Peyer's patch (tissue), 4 donors: ENCODE data around the gene CPSF4L.

ENCODE experiments used
- POLR2A ChIP-seq, 2 donors: fragments of 450-650 bp; IDR thresholded peaks; one replicate each; pipeline ENCODE4 v1.5.1; 2017; ENCODE audit warnings: antibody characterized with exemption in 2 of 2, mild to moderate bottlenecking in 2 of 2, moderate library complexity in 2 of 2
- TF ChIP-seq, protein P1 (sequence below), 6 experiments: fragments of 450-650 bp in 4 of 6; fragments of 200-600 bp in 2 of 6; sonication (generic) in 1 of 6; IDR thresholded peaks; one replicate each; pipeline ENCODE4 v1.5.1; 2017 to 2019; ENCODE audit warnings: antibody characterized with exemption in 6 of 6, mild to moderate bottlenecking in 3 of 6, moderate library complexity in 1 of 6

DNA sequence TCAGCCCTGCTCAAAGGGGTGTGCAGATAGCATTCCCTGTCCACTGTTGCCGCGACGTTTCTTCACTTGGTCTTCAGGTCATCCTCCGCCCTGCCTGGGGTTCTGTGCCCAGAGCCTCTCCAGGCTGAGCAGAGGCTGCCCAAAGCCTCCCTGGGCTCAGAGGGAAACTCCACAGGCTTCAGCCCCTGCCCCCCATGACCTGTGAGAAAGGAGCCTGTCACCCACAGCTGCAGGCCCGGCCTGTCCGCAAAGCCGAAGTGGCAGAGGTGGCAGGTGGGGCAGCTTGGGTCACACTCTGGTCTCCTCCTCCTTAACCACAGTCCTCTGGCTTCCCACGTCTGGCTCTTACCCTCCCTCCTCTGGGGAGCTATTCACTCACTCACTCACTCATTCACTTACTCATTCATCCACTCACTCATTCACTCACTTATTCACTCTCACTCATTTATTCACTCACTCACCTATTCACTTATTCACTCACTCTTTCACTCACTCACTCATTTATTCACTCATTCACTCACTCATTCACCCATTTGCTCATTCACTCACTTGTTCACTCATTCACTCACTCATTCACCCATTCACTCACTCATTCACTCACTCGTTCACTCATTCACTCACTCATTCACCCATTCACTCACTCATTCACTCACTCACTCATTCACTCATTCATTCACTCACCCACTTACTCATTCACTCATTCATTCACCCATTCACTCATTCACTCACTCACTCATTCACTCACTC lies 7.1 kb upstream of the CPSF4L start:
- TF ChIP-seq, protein P1, sequence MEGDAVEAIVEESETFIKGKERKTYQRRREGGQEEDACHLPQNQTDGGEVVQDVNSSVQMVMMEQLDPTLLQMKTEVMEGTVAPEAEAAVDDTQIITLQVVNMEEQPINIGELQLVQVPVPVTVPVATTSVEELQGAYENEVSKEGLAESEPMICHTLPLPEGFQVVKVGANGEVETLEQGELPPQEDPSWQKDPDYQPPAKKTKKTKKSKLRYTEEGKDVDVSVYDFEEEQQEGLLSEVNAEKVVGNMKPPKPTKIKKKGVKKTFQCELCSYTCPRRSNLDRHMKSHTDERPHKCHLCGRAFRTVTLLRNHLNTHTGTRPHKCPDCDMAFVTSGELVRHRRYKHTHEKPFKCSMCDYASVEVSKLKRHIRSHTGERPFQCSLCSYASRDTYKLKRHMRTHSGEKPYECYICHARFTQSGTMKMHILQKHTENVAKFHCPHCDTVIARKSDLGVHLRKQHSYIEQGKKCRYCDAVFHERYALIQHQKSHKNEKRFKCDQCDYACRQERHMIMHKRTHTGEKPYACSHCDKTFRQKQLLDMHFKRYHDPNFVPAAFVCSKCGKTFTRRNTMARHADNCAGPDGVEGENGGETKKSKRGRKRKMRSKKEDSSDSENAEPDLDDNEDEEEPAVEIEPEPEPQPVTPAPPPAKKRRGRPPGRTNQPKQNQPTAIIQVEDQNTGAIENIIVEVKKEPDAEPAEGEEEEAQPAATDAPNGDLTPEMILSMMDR (IDR thresholded peaks at IDR 0.05), result no peak
- no peak for TF ChIP-seq POLR2A (IDR thresholded peaks at IDR 0.05)
